ENCODE measurements around the gene IER3IP1. TPM values are rescaled to one million over a fixed set of nuclear protein-coding genes. Genes with fewer than 3 reads are reported as not detected.
"Not testable (repeated sequence)": the region's sequence is repeated elsewhere in the genome, so short reads cannot be mapped to it uniquely, and the experiment has no call there.

Gene IER3IP1
- total RNA-seq, 8 experiments from 2014 or later, result 15.1 to 27.0 (median 22.7) TPM

- Histone ChIP-seq H3K4me3 (no peak overlapping the region), H3K4me1 (replicated peaks in 1 of 2) (peaks cover 0 to 3% of the 10 kb centered on the region in 2 donors), H3K27ac (no peak overlapping the region)
- in situ Hi-C loops (cut with MboI; ENCODE audit: low pct_unique_long_range_greater_than_20kb in 2 of 9, low sequenced_read_pairs in 9 of 9, unreplicated experiment in 9 of 9), result no loop called here
- WGBS, 10 experiments, result 0 to 100% (median 81%) methylated on average over 1 to 3 of the region's 3 CpGs; no CpG with 5 or more reads in 3 of the 10 experiments
- no peak for ATAC-seq (replicated peaks in 6 of 8)
These were observed 4.6 kb upstream of the IER3IP1 start for GRCh38 chr18:47180765-47181164.

GRCh38 chr18:47179520-47179919 is 3.4 kb upstream of the IER3IP1 start:
- Histone ChIP-seq H3K4me3 (no peak overlapping the region), H3K4me1 (replicated peaks in 1 of 2) (peaks cover 6 to 8% of the 10 kb centered on the region in 2 donors), H3K27ac (no peak overlapping the region)
- in situ Hi-C loops (cut with MboI; ENCODE audit: low pct_unique_long_range_greater_than_20kb in 2 of 9, low sequenced_read_pairs in 9 of 9, unreplicated experiment in 9 of 9), result no loop called here
- 0 to 57% (median 43%) methylated on average over 1 to 4 of the region's 4 CpGs for WGBS, 10 experiments
- peak in 1 of 8 experiments; percentile 69 for ATAC-seq (replicated peaks in 6 of 8)

GRCh38 chr18:47175283-47175897 is 774 bp downstream of the IER3IP1 start:
- WGBS, 10 experiments, result 0 to 23% (median 3%) methylated on average over 1 to 23 of the region's 24 CpGs; no CpG with 5 or more reads in 1 of the 10 experiments
- H3K27ac ChIP-seq, result peak overlapping the region; percentile 85 to 94

GRCh38 chr18:47174545-47175116 is 1.5 kb downstream of the IER3IP1 start:
- Histone ChIP-seq H3K4me1 (replicated peaks in 1 of 2) (peaks cover 5 to 7% of the 10 kb centered on the region in 2 donors), H3K27ac (no peak overlapping the region), H3K4me3 (peak overlapping the region in 3 of 5 donors; percentile 74 to 99 (median 94))
- in situ Hi-C loops (cut with MboI; ENCODE audit: low pct_unique_long_range_greater_than_20kb in 2 of 9, low sequenced_read_pairs in 9 of 9, unreplicated experiment in 9 of 9), result no loop called here
- 63 to 95% (median 80%) methylated on average over 1 to 12 of the region's 13 CpGs; no CpG with 5 or more reads in 1 of the 10 experiments for WGBS, 10 experiments
- ATAC-seq (replicated peaks in 6 of 8), result no peak

More at GRCh38 chr18:47175283-47175897, 774 bp downstream of the IER3IP1 start:
- peaks cover 7 to 8% of the 10 kb centered on the region in 2 donors for H3K4me1 ChIP-seq (replicated peaks in 1 of 2)
- in situ Hi-C loops (cut with MboI; ENCODE audit: low pct_unique_long_range_greater_than_20kb in 2 of 9, low sequenced_read_pairs in 9 of 9, unreplicated experiment in 9 of 9), result no loop called here
- H3K4me3 ChIP-seq, result peak overlapping the region; percentile 74 to 99 (median 88)
- ATAC-seq (replicated peaks in 6 of 8), result peak; percentile 3 to 29 (median 20)

- ATAC-seq (replicated peaks in 6 of 8), result peak in 3 of 8 experiments; percentile 12 to 43 (median 14)
- 6 to 100% (median 90%) methylated on average over 1 to 2 of the region's 2 CpGs; no CpG with 5 or more reads in 4 of the 10 experiments for WGBS, 10 experiments
- Histone ChIP-seq H3K27ac (no peak overlapping the region), H3K4me3 (no peak overlapping the region), H3K4me1 (replicated peaks in 1 of 2) (peaks cover 5 to 7% of the 10 kb centered on the region in 2 donors)
- in situ Hi-C loops (cut with MboI; ENCODE audit: low pct_unique_long_range_greater_than_20kb in 2 of 9, low sequenced_read_pairs in 9 of 9, unreplicated experiment in 9 of 9), result no loop called here
These were observed 3.7 kb downstream of the IER3IP1 start for GRCh38 chr18:47172476-47172875.

- Histone ChIP-seq H3K4me1 (replicated peaks in 1 of 2) (peaks cover 0 to 9% of the 10 kb centered on the region in 2 donors), H3K4me3 (no peak overlapping the region), H3K27ac (no peak overlapping the region)
- in situ Hi-C loops (cut with MboI; ENCODE audit: low pct_unique_long_range_greater_than_20kb in 2 of 9, low sequenced_read_pairs in 9 of 9, unreplicated experiment in 9 of 9), result no loop called here
- WGBS, 10 experiments, result 0 to 100% (median 83%) methylated on average over 1 of the region's 1 CpG; no CpG with 5 or more reads in 3 of the 10 experiments
- ATAC-seq (replicated peaks in 6 of 8), result no peak
These were observed 7.3 kb downstream of the IER3IP1 start for GRCh38 chr18:47168913-47169312.

- no peak for ATAC-seq (replicated peaks in 6 of 8)
- H3K4me1 ChIP-seq (replicated peaks in 1 of 2), result peaks cover 0 to 9% of the 10 kb centered on the region in 2 donors
- in situ Hi-C loops (cut with MboI; ENCODE audit: low pct_unique_long_range_greater_than_20kb in 2 of 9, low sequenced_read_pairs in 9 of 9, unreplicated experiment in 9 of 9), result no loop called here
- no peak overlapping the region for H3K27ac ChIP-seq
- H3K4me3 ChIP-seq, result no peak overlapping the region
These were observed 7.7 kb downstream of the IER3IP1 start for GRCh38 chr18:47168509-47168908.

GRCh38 chr18:47166294-47166693 is 9.9 kb downstream of the IER3IP1 start:
- in situ Hi-C loops (cut with MboI; ENCODE audit: low pct_unique_long_range_greater_than_20kb in 2 of 9, low sequenced_read_pairs in 9 of 9, unreplicated experiment in 9 of 9), result no loop called here
- WGBS, 10 experiments, result 14 to 100% (median 69%) methylated on average over 1 to 2 of the region's 2 CpGs

GRCh38 chr18:47163241-47163640 is 12.9 kb downstream of the IER3IP1 start:
- ATAC-seq (replicated peaks in 6 of 8), result peak in 5 of 8 experiments; percentile 15 to 57 (median 32)
- WGBS, 10 experiments, result 39 to 100% (median 79%) methylated on average over 2 to 5 of the region's 5 CpGs; no CpG with 5 or more reads in 1 of the 10 experiments
- in situ Hi-C loops (cut with MboI; ENCODE audit: low pct_unique_long_range_greater_than_20kb in 2 of 9, low sequenced_read_pairs in 9 of 9, unreplicated experiment in 9 of 9), result no loop called here
- Histone ChIP-seq H3K4me3 (no peak overlapping the region), H3K4me1 (replicated peaks in 1 of 2) (peaks cover 0 to 9% of the 10 kb centered on the region in 2 donors), H3K27ac (no peak overlapping the region)

More at GRCh38 chr18:47166294-47166693, 9.9 kb downstream of the IER3IP1 start:
- no peak for ATAC-seq (replicated peaks in 6 of 8)
- Histone ChIP-seq H3K4me1 (replicated peaks in 1 of 2) (peaks cover 0 to 9% of the 10 kb centered on the region in 2 donors), H3K27ac (no peak overlapping the region), H3K4me3 (no peak overlapping the region)

- no peak for ATAC-seq (replicated peaks in 6 of 8)
- H3K27ac ChIP-seq, result no peak overlapping the region
- H3K4me3 ChIP-seq, result no peak overlapping the region
- in situ Hi-C loops (cut with MboI; ENCODE audit: low pct_unique_long_range_greater_than_20kb in 2 of 9, low sequenced_read_pairs in 9 of 9, unreplicated experiment in 9 of 9), result no loop called here
- H3K4me1 ChIP-seq (replicated peaks in 1 of 2), result no peaks in the 10 kb centered on the region
- WGBS, 10 experiments, result 80 to 100% (median 90%) methylated on average over 1 to 5 of the region's 5 CpGs; no CpG with 5 or more reads in 1 of the 10 experiments
These were observed 15.9 kb downstream of the IER3IP1 start for GRCh38 chr18:47160256-47160655.

- ATAC-seq (replicated peaks in 6 of 8), result peak in 2 of 8 experiments; percentile 37 to 40
- WGBS, 10 experiments, result 82 to 100% (median 94%) methylated on average over 1 to 9 of the region's 16 CpGs; no CpG with 5 or more reads in 3 of the 10 experiments
- in situ Hi-C loops (cut with MboI; ENCODE audit: low pct_unique_long_range_greater_than_20kb in 2 of 9, low sequenced_read_pairs in 9 of 9, unreplicated experiment in 9 of 9); H3K4me3 ChIP-seq; H3K4me1 ChIP-seq (replicated peaks in 1 of 2); H3K27ac ChIP-seq: not testable (repeated sequence)
These were observed 17.8 kb downstream of the IER3IP1 start for GRCh38 chr18:47158404-47158803.

- ATAC-seq (replicated peaks in 6 of 8), result no peak
- Histone ChIP-seq H3K27ac (peak overlapping the region; percentile 87 to 95), H3K4me3 (peak overlapping the region; percentile 61 to 98 (median 70)), H3K4me1 (replicated peaks in 1 of 2) (peaks cover 4 to 9% of the 10 kb centered on the region in 2 donors)
- in situ Hi-C loops (cut with MboI; ENCODE audit: low pct_unique_long_range_greater_than_20kb in 2 of 9, low sequenced_read_pairs in 9 of 9, unreplicated experiment in 9 of 9), result no loop called here
These were observed 24.7 kb downstream of the IER3IP1 start for GRCh38 chr18:47151439-47151838.

- H3K4me3 ChIP-seq, result peak overlapping the region; percentile 61 to 98 (median 70)
- H3K4me1 ChIP-seq (replicated peaks in 1 of 2), result peaks cover 4 to 9% of the 10 kb centered on the region in 2 donors
- in situ Hi-C loops (cut with MboI; ENCODE audit: low pct_unique_long_range_greater_than_20kb in 2 of 9, low sequenced_read_pairs in 9 of 9, unreplicated experiment in 9 of 9), result no loop called here
- peak overlapping the region; percentile 87 to 95 for H3K27ac ChIP-seq
- WGBS, 10 experiments, result 0 to 30% (median 10%) methylated on average over 2 to 10 of the region's 13 CpGs; no CpG with 5 or more reads in 3 of the 10 experiments
- peak; percentile 15 to 41 (median 20) for ATAC-seq (replicated peaks in 6 of 8)
These were observed 25.3 kb downstream of the IER3IP1 start for GRCh38 chr18:47150824-47151366.
